Ovary (tissue), 9 donors: Measurements from ENCODE around the gene PRRT2. TPM values are rescaled to one million over a fixed set of nuclear protein-coding genes. Genes with fewer than 3 reads are reported as not detected.
"Not testable (repeated sequence)": the region's sequence is repeated elsewhere in the genome, so short reads cannot be mapped to it uniquely, and the experiment has no call there.

Experiments used
- DNase-seq, 5 donors: peaks; one replicate each; pipeline ENCODE4 v3.0.0-alpha.2; 2019 to 2020
- H3K27ac ChIP-seq, 2 donors: fragments of 200-600 bp; one replicate each; pipeline versions ENCODE4 v1.5.1 to v1.8.0; 2019 to 2022
- H3K27me3 ChIP-seq: fragments of 200-600 bp; one replicate; pipeline ENCODE4 v1.8.0; 2022
- H3K36me3 ChIP-seq: fragments of 200-600 bp; sonication (generic); one replicate; pipeline ENCODE4 v1.5.1; 2019
- H3K4me1 ChIP-seq: one replicate; pipeline ENCODE4 v1.8.1; 2013; ENCODE audit warnings: mild to moderate bottlenecking, moderate library complexity; ENCODE audit not compliant: insufficient read depth
- H3K4me3 ChIP-seq: fragments of 200-600 bp; sonication (generic); one replicate; pipeline ENCODE4 v1.5.1; 2017
- H3K9me3 ChIP-seq, 2 donors: fragments of 200-600 bp in 1 of 2; sonication (generic) in 1 of 2; one replicate each; pipeline versions ENCODE4 v1.5.1 to v1.8.1; 2013 to 2019; ENCODE audit warnings: mild to moderate bottlenecking in 1 of 2, moderate library complexity in 1 of 2
- EP300 ChIP-seq: sonication (generic); formaldehyde crosslinking; IDR thresholded peaks from one replicate; pipeline ENCODE4 v1.6.1; 2017; ENCODE audit warnings: antibody characterized with exemption
- POLR2A ChIP-seq: fragments of 450-650 bp; IDR thresholded peaks from one replicate; pipeline ENCODE4 v1.6.1; 2017; ENCODE audit warnings: antibody characterized with exemption, mild to moderate bottlenecking, moderate library complexity
- WGBS, 3 donors: extraction: QIAGEN DNeasy Blood & Tissue Kit in 1 of 3; methylation state at CpG; one replicate each; pipeline versions ENCODE4 v1.1.5 to v1.1.7; 2013 to 2017; 5-methylcytosine and 5-hydroxymethylcytosine counted together
- intact Hi-C, 4 donors: fragments of 100-400 bp; cut with DNase I; formaldehyde crosslinking; loops; one replicate each; pipeline versions ENCODE4 v1.11.0 to v1.15.1; 2022 to 2023
- polyA plus RNA-seq, 2 donors: library from polyadenylated mRNA; stranded (reverse); fragments of 200-250 nt in 1 of 2; fragments of 350-450 nt in 1 of 2; fragmentation: Illumina TruSeq in 1 of 2; extraction: RNeasy Lipid Tissue Mini Kit (QIAGEN cat#74804) in 1 of 2; gene quantifications; one replicate each; pipeline ENCODE4 v1.2.3, GENCODE V29; 2013 to 2014
- total RNA-seq, 7 donors: library from RNA; depleted of rRNA in 2 of 7; stranded (reverse); fragments of >200 nt in 2 of 7; fragmentation: NEBNext Ultra II Directional in 3 of 7; extraction: Animal tissue kit (Norgen Biotek cat#: 25700) in 3 of 7; gene quantifications; one replicate each; pipeline versions ENCODE4 v1.1.0 to v1.2.4, GENCODE V29; 2016 to 2023
- TF ChIP-seq, protein P1 (sequence below), 3 donors: fragments of 450-650 bp in 2 of 3; fragments of 200-600 bp in 1 of 3; IDR thresholded peaks; one replicate each; pipeline versions ENCODE4 v1.5.1 to v1.8.0; 2016 to 2022; ENCODE audit warnings: antibody characterized with exemption in 3 of 3, mild to moderate bottlenecking in 1 of 3
- donor health status: DM: no; HTN: no; CAD: no; lungs with moderate emphysema.
- donor health status: DM: no; HTN: no; CAD: no.
- donor health status: Bipolar disorder and iron deficiency.
- donor health status: DM: yes; HTN: yes; CAD: no.
- donor health status: DM: no; HTN: no; CAD: no.
- donor health status: DM: yes; HTN: yes; CAD: no.

PRRT2 gene
- total and polyA plus RNA-seq, 9 donors: 6.3 to 64.5 (median 33.4) TPM

DNA sequence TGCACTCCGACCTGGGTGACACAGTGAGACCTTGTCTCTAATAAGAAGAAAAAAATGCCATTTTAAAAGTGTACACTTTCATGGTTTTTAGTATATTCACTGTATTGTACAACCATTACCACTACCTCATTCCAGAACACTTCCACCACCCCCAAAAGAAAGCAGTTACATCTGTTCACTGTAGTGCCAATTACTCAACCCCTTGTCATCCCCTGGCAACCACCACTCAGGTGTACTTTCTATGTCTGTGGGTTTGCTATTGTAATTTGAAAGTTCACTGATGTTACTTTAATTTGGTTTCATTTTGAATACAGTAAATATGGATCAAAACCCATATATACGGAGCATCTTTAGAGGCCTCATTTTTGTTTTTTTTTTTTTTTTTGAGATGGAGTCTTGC is 27.8 kb upstream of the PRRT2 start:
- Histone ChIP-seq H3K36me3 (no peaks in the 10 kb centered on the region), H3K4me1 (peaks cover 3% of the 10 kb centered on the region), H3K9me3 (no peaks in the 10 kb centered on the region), H3K27me3 (no peaks in the 10 kb centered on the region), H3K27ac (no peak overlapping the region), H3K4me3 (no peak overlapping the region)
- TF ChIP-seq EP300: no peak
- TF ChIP-seq, protein P1, sequence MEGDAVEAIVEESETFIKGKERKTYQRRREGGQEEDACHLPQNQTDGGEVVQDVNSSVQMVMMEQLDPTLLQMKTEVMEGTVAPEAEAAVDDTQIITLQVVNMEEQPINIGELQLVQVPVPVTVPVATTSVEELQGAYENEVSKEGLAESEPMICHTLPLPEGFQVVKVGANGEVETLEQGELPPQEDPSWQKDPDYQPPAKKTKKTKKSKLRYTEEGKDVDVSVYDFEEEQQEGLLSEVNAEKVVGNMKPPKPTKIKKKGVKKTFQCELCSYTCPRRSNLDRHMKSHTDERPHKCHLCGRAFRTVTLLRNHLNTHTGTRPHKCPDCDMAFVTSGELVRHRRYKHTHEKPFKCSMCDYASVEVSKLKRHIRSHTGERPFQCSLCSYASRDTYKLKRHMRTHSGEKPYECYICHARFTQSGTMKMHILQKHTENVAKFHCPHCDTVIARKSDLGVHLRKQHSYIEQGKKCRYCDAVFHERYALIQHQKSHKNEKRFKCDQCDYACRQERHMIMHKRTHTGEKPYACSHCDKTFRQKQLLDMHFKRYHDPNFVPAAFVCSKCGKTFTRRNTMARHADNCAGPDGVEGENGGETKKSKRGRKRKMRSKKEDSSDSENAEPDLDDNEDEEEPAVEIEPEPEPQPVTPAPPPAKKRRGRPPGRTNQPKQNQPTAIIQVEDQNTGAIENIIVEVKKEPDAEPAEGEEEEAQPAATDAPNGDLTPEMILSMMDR (IDR thresholded peaks at IDR 0.05): no peak
- no peak for TF ChIP-seq POLR2A
- WGBS, 3 donors: 94 to 96% (median 95%) methylated on average over 2 of the region's 2 CpGs
- DNase-seq: no peak
- intact Hi-C loops: loop anchor here in 2 of 4 donors (10.0 kb wide), 1 partner anchor 59 kb away; no protein-coding TSS in a partner anchor

DNA sequence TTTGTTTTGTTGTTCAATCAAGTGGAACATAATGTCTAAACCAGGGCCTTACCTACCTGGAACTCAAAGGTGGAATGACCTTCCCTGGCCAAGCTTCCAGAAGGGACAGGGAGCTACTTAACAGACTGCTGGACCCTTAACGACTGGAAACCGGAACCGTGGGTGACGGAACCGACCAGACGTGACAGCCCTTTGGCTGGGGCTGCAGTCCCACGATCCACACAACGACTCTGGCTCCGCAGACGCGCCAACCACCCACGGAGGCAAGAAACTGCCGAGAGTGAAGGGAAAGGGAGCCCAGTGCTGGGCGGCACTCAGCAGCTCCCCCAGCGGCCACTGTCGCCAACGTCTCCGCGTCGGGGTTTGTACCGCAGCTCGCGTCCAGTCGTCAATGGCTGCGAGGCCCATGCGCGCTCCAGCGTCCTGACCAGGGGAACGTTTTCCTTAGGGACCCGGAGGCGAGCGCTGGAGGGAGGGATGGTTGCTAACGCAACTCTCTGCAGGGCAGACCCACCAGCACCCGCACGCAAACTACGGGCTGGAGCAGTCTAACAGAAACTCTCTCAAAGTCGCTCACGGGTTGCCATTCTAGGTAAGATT is 27.0 kb upstream of the PRRT2 start:
- DNase-seq: peak; percentile 71 to 86 (median 78)
- WGBS, 3 donors: 3 to 5% (median 5%) methylated on average over 38 of the region's 38 CpGs
- H3K4me3 ChIP-seq: peak overlapping the region; percentile 22
- TF ChIP-seq, protein P1 (IDR thresholded peaks at IDR 0.05): peak; percentile 72 to 77 (median 74)
- no peak for TF ChIP-seq EP300
- no peaks in the 10 kb centered on the region for H3K27me3 ChIP-seq
- peaks cover 7% of the 10 kb centered on the region for H3K4me1 ChIP-seq
- no peak overlapping the region for H3K27ac ChIP-seq
- no peaks in the 10 kb centered on the region for H3K9me3 ChIP-seq
- intact Hi-C loops: loop anchor here in 2 of 4 donors (10.0 kb wide), 1 partner anchor 60 kb away; no protein-coding TSS in a partner anchor
- H3K36me3 ChIP-seq: no peaks in the 10 kb centered on the region

DNA sequence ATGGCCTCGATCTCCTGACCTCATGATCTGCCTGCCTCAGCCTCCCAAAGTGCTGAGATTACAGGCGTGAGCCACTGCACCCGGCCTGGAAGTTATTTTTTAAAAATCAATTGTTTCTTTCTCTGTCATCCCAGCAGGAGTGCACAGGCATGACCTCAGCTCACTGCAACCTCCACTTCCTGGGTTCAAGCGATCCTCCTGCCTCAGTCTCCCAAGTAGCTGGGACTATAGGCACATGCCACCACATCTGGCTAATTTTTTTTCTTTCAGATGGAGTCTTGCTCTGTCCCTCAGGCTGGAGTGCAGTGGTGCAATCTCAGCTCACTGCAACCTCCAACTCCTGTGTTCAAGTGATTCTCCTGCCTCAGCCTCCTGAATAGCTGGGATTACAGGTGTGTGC is 24.8 kb upstream of the PRRT2 start:
- DNase-seq, H3K9me3 ChIP-seq, H3K27me3 ChIP-seq, H3K4me3 ChIP-seq, H3K27ac ChIP-seq, H3K36me3 ChIP-seq: not testable (repeated sequence)
- intact Hi-C loops: loop anchor here in 2 of 4 donors (10.0 kb wide), 1 partner anchor 62 kb away; no protein-coding TSS in a partner anchor
- peaks cover 14% of the 10 kb centered on the region for H3K4me1 ChIP-seq
- WGBS, 3 donors: 70 to 85% (median 80%) methylated on average over 4 of the region's 4 CpGs

DNA sequence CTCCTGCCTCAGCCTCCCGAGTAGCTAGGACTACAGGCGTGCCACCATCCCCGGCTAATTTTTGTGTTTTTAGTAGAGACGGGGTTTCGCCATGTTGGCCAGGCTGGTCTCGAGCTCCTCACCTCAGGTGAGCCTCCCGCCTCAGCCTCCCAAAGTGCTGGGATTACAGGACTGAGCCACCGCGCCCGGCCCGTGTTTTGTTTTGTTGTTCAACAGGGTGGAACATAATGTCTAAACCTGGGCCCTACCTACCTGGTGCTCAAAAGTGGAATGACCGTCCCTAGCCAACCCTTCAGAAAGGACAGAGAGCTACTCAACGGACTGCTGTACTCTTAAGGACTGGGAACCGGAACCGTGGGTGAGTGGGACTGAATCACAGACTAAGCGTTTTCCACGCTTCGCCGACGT is 22.2 kb upstream of the PRRT2 start:
- no peaks in the 10 kb centered on the region for H3K9me3 ChIP-seq
- no peaks in the 10 kb centered on the region for H3K36me3 ChIP-seq
- 50 to 58% (median 57%) methylated on average over 20 of the region's 20 CpGs for WGBS, 3 donors
- no peaks in the 10 kb centered on the region for H3K27me3 ChIP-seq
- intact Hi-C loops: loop anchor here in 2 of 4 donors (2.0 to 10.0 kb wide), 3 partner anchors 25 to 65 kb away; partner anchors contain the start of gene C16orf54 (in 1 of the 2)
- TF ChIP-seq POLR2A (no peak), EP300 (no peak)
- TF ChIP-seq, protein P1 (IDR thresholded peaks at IDR 0.05): no peak
- H3K4me1 ChIP-seq: peaks cover 14% of the 10 kb centered on the region
- H3K27ac ChIP-seq: peak overlapping the region; percentile 44 to 78
- DNase-seq: peak in 3 of 5 donors; percentile 29 to 49 (median 40)
- peak overlapping the region; percentile 37 for H3K4me3 ChIP-seq
